Endothelial cell of umbilical vein (primary cell): Measurements from ENCODE around the gene BEST2.

Source experiments
- EZH2 ChIP-seq: IDR thresholded peaks from 2 replicates; pipeline ENCODE4 v1.6.1; 2012; ENCODE audit warnings: borderline replicate concordance, low read depth, mild to moderate bottlenecking, moderate library complexity, low read length, inconsistent platforms; ENCODE audit not compliant: severe bottlenecking
- FOS ChIP-seq: IDR thresholded peaks from 2 replicates; pipeline ENCODE4 v1.6.1; 2011; ENCODE audit warnings: mild to moderate bottlenecking, low read length, moderate library complexity, borderline replicate concordance; ENCODE audit not compliant: insufficient read depth
- GATA2 ChIP-seq: IDR thresholded peaks from 2 replicates; pipeline ENCODE4 v1.7.0; 2011; ENCODE audit warnings: low read depth, mild to moderate bottlenecking, moderate library complexity, mixed read lengths, low read length; ENCODE audit not compliant: insufficient read length, insufficient read depth
- POLR2A ChIP-seq: IDR thresholded peaks from 2 replicates; pipeline ENCODE4 v1.6.1; 2012; ENCODE audit warnings: low read depth, mild to moderate bottlenecking, control low read depth, low read length
- POLR2AphosphoS5 ChIP-seq: IDR thresholded peaks from 2 replicates; pipeline ENCODE4 v1.6.1; 2012; ENCODE audit warnings: low read depth, mild to moderate bottlenecking, control low read depth, low read length, moderate library complexity; ENCODE audit not compliant: insufficient read depth
- TF ChIP-seq, protein P1 (sequence below), 2 donors: IDR thresholded peaks; 1 replicate in 1 of 2; 2 replicates in 1 of 2; pipeline ENCODE4 v1.5.1; 2011; ENCODE audit warnings: low read length in 2 of 2, mild to moderate bottlenecking in 2 of 2, moderate library complexity in 2 of 2, control low read depth in 1 of 2, inconsistent platforms in 1 of 2, low read depth in 1 of 2; ENCODE audit not compliant: insufficient read depth in 1 of 2; ENCODE audit errors: extremely low read depth in 1 of 2
- TF ChIP-seq, protein P2 (sequence below): IDR thresholded peaks from 2 replicates; pipeline ENCODE4 v1.6.1; 2011; ENCODE audit not compliant: insufficient read depth, insufficient read length

GRCh38 chr19:12806242-12807081 is 54.9 kb downstream of the BEST2 start, which contains the start of gene RNASEH2A:
- no peak for TF ChIP-seq EZH2
- TF ChIP-seq, protein P1, sequence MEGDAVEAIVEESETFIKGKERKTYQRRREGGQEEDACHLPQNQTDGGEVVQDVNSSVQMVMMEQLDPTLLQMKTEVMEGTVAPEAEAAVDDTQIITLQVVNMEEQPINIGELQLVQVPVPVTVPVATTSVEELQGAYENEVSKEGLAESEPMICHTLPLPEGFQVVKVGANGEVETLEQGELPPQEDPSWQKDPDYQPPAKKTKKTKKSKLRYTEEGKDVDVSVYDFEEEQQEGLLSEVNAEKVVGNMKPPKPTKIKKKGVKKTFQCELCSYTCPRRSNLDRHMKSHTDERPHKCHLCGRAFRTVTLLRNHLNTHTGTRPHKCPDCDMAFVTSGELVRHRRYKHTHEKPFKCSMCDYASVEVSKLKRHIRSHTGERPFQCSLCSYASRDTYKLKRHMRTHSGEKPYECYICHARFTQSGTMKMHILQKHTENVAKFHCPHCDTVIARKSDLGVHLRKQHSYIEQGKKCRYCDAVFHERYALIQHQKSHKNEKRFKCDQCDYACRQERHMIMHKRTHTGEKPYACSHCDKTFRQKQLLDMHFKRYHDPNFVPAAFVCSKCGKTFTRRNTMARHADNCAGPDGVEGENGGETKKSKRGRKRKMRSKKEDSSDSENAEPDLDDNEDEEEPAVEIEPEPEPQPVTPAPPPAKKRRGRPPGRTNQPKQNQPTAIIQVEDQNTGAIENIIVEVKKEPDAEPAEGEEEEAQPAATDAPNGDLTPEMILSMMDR (IDR thresholded peaks at IDR 0.05; ENCODE audit: extremely low read depth in 1 of 2, insufficient read depth in 1 of 2, low read depth in 1 of 2, low read length in 2 of 2): no peak
- TF ChIP-seq POLR2A: peak; percentile 73
- TF ChIP-seq, protein P2, sequence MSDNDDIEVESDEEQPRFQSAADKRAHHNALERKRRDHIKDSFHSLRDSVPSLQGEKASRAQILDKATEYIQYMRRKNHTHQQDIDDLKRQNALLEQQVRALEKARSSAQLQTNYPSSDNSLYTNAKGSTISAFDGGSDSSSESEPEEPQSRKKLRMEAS: peak; percentile 38
- peak; percentile 77 for TF ChIP-seq POLR2AphosphoS5
- no peak for TF ChIP-seq GATA2
- no peak for TF ChIP-seq FOS
